H1 (cell line): ENCODE measurements around the gene CDNF.

Experiments
- CTCF ChIP-seq, 3 experiments: IDR thresholded peaks; 1 replicate in 2 of 3; 2 replicates in 1 of 3; pipeline versions ENCODE4 v1.5.1 to v1.6.1; 2011; ENCODE audit warnings: low read length in 3 of 3, mild to moderate bottlenecking in 3 of 3, inconsistent platforms in 2 of 3, low read depth in 1 of 3, moderate library complexity in 1 of 3; ENCODE audit not compliant: insufficient read depth in 1 of 3; ENCODE audit errors: control extremely low read depth in 1 of 3
- GABPA ChIP-seq: IDR thresholded peaks from 2 replicates; pipeline ENCODE4 v1.6.1; 2011; ENCODE audit warnings: mild to moderate bottlenecking, low read length, moderate library complexity, borderline replicate concordance; ENCODE audit not compliant: insufficient read depth
- HDAC2 ChIP-seq, 2 experiments: fragments of 300-600 bp in 1 of 2; sonication (generic) in 1 of 2; IDR thresholded peaks; 2 replicates each; pipeline ENCODE4 v1.6.1; 2011 to 2012; ENCODE audit warnings: low read depth in 2 of 2, low read length in 2 of 2, mild to moderate bottlenecking in 2 of 2, moderate library complexity in 2 of 2, borderline replicate concordance in 1 of 2, inconsistent platforms in 1 of 2
- RNF2 ChIP-seq: fragments of 200-900, 300-1000 bp; sonication (generic); IDR thresholded peaks from 2 replicates; pipeline ENCODE4 v1.7.1; 2016; ENCODE audit warnings: borderline replicate concordance, low read depth, mild to moderate bottlenecking, antibody characterized with exemption, low read length; ENCODE audit not compliant: poor library complexity, severe bottlenecking; ENCODE audit errors: missing control alignments

DNA sequence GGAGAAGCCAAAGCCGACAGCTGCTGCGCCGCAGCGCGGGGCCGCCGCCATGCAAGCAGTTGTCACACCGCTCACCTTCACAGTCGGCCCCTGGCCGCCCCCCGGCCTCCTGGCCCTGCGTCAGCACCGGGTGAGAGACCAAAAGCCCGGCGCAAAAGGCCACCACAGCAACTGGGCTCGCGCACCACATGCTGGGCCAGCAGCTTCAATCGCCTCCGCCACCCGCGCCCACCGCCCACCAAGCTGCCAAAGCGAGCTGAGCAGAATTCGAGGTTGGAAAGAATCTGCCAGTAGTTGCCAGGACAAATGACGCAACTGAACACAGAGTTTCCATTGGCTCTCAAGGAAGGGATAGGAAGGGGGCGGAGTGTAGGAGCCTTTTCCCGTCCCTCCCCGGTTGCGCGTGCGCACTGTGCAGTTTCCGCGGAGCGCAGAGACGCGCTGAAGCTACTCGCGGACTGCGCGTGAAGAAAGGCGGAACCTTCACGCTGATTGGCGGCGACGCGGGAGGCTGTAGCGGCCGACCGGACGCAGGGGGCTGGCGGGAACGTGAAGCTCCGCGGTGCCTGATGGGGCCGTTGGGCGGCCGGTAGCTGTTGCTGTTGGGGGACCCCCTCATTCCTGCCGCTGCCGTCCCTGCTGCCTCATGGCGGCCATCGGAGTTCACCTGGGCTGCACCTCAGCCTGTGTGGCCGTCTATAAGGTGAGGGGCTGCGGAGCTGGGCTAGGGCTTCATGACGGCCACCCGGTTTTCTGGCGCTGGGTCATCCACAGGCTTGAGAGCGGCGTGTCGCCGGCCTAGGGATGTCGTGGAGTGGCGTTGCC lies at the start of gene CDNF, which contains the start of the genes HSPA14 and MSANTD7:
- no peak for TF ChIP-seq RNF2
- peak in 1 of 2 experiments; percentile 76; a peak in 1 of 4 replicates for TF ChIP-seq HDAC2 (IDR thresholded peaks at IDR 0.05; ENCODE audit: borderline replicate concordance in 1 of 2, low read depth in 2 of 2, low read length in 2 of 2)
- no peak for TF ChIP-seq CTCF (IDR thresholded peaks at IDR 0.05; ENCODE audit: control extremely low read depth in 1 of 3, insufficient read depth in 1 of 3, low read depth in 1 of 3, low read length in 3 of 3)
- TF ChIP-seq GABPA, result no peak
